Tibial nerve (tissue), 4 donors: Measurements from ENCODE around the gene OGDHL. TPM values are rescaled to one million over a fixed set of nuclear protein-coding genes. Genes with fewer than 3 reads are reported as not detected.

ENCODE experiments used
- DNase-seq, 2 donors: peaks; one replicate each; pipeline ENCODE4 v3.0.0-alpha.2; 2019; ENCODE audit warnings: low spot score in 2 of 2
- H3K27ac ChIP-seq, 4 donors: fragments of 200-600 bp; sonication (generic) in 3 of 4; one replicate each; pipeline ENCODE4 v1.5.1; 2017 to 2019; ENCODE audit warnings: mild to moderate bottlenecking in 1 of 4
- H3K27me3 ChIP-seq, 2 donors: fragments of 200-600 bp; sonication (generic) in 1 of 2; one replicate each; pipeline versions ENCODE4 v1.5.1 to v1.6.0; 2017 to 2019
- H3K36me3 ChIP-seq, 3 donors: fragments of 200-600 bp; sonication (generic); one replicate each; pipeline ENCODE4 v1.5.1; 2018 to 2019
- H3K4me1 ChIP-seq, 4 donors: fragments of 200-600 bp; sonication (generic) in 3 of 4; one replicate each; pipeline ENCODE4 v1.5.1; 2017 to 2019
- H3K4me3 ChIP-seq, 4 donors: fragments of 200-600 bp; sonication (generic) in 3 of 4; one replicate each; pipeline ENCODE4 v1.5.1; 2017 to 2019; ENCODE audit warnings: mild to moderate bottlenecking in 1 of 4, moderate library complexity in 1 of 4
- H3K9me3 ChIP-seq, 4 donors: fragments of 200-600 bp; sonication (generic) in 3 of 4; one replicate each; pipeline ENCODE4 v1.5.1; 2017 to 2019
- CTCF ChIP-seq, 5 experiments: fragments of 200-600 bp in 3 of 5; fragments of 450-650 bp in 2 of 5; sonication (generic) in 3 of 5; IDR thresholded peaks; one replicate each; pipeline ENCODE4 v1.5.1; 2016 to 2019; ENCODE audit warnings: antibody characterized with exemption in 5 of 5, mild to moderate bottlenecking in 3 of 5, moderate library complexity in 2 of 5
- EP300 ChIP-seq, 2 donors: sonication (generic); formaldehyde crosslinking; IDR thresholded peaks; one replicate each; pipeline ENCODE4 v1.6.1; 2017; ENCODE audit warnings: antibody characterized with exemption in 2 of 2, mild to moderate bottlenecking in 1 of 2
- POLR2A ChIP-seq, 2 donors: fragments of 450-650 bp; IDR thresholded peaks; one replicate each; pipeline ENCODE4 v1.6.1; 2017; ENCODE audit warnings: antibody characterized with exemption in 2 of 2, mild to moderate bottlenecking in 2 of 2, moderate library complexity in 2 of 2
- WGBS, 2 donors: methylation state at CpG; one replicate each; pipeline ENCODE4 v1.1.5; 2018; 5-methylcytosine and 5-hydroxymethylcytosine counted together
- total RNA-seq, 4 donors: library from RNA; depleted of rRNA; stranded (reverse); fragments of >200 nt; gene quantifications; one replicate each; pipeline ENCODE4 v1.1.0, GENCODE V29; 2016

The OGDHL gene
- total RNA-seq, 4 donors from 2014 or later: not detected

DNA sequence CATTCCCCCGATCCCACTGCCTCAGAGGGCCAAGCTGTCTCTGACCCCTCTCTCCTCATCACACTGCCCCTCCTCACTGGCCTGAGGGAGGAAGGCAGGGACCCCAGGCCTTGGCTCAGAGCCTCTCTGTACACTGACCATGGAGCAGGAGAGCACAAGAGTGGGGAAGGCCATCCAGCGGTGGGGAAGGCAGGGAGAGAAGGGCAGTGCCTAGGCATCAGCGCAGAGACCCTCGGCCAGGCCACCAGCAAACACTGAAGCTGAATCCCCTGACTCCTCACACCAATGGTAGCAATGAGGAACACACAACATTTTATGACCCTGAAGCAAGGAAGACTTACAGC, 14.8 kb downstream of the OGDHL start:
- Histone ChIP-seq H3K27ac (no peak overlapping the region), H3K27me3 (no peaks in the 10 kb centered on the region), H3K4me3 (no peak overlapping the region), H3K9me3 (no peaks in the 10 kb centered on the region), H3K4me1 (no peaks in the 10 kb centered on the region), H3K36me3 (no peaks in the 10 kb centered on the region)
- TF ChIP-seq POLR2A (IDR thresholded peaks at IDR 0.05) (no peak), CTCF (IDR thresholded peaks at IDR 0.05) (no peak)
- 81 to 86% methylated on average over 4 of the region's 4 CpGs for WGBS, 2 donors
- no peak for DNase-seq

DNA sequence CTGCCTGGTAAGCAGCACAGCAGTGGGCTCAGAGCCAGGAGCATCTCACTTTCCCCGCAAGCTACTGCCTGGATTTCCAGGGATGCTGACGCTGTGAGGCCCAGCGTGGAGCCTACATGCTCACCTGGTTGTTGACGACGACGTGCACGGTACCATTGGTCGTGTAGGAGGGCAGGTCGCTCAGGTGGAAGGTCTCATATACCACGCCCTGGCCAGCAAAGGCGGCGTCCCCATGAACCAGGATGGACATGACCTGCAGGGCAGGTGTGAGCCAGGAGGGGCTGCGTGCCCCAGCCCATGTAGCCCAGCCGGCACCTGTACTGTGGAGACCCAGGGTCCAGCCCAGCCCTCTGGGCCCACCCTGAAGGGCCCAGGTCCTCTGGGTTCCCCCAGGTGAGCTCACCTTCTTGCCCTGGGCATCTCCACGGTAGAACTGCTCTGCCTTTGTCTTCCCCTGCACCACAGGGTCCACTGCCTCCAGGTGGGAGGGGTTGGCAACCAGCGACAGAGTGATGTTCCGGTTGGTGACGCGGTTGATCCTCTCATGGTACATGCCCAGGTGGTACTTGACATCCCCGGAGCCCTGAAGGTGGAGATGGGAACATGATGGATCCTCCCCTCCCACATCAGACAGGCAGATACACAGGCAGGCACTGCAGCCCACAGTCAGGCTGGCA, 15.4 kb downstream of the OGDHL start:
- DNase-seq: no peak
- no peaks in the 10 kb centered on the region for H3K4me1 ChIP-seq
- H3K27me3 ChIP-seq: no peaks in the 10 kb centered on the region
- H3K4me3 ChIP-seq: no peak overlapping the region
- H3K9me3 ChIP-seq: no peaks in the 10 kb centered on the region
- 84 to 90% methylated on average over 15 to 17 of the region's 20 CpGs for WGBS, 2 donors
- no peak overlapping the region for H3K27ac ChIP-seq
- TF ChIP-seq CTCF (IDR thresholded peaks at IDR 0.05) (no peak), EP300 (IDR thresholded peaks at IDR 0.05) (no peak), POLR2A (IDR thresholded peaks at IDR 0.05) (no peak)
- no peaks in the 10 kb centered on the region for H3K36me3 ChIP-seq

- H3K27ac ChIP-seq: no peak overlapping the region
- TF ChIP-seq EP300 (IDR thresholded peaks at IDR 0.05): no peak
- TF ChIP-seq CTCF (IDR thresholded peaks at IDR 0.05): no peak
- no peak for TF ChIP-seq POLR2A (IDR thresholded peaks at IDR 0.05)
- WGBS, 2 donors: 85 to 91% methylated on average over 5 to 12 of the region's 12 CpGs
Observed at GRCh38 chr10:49745756-49746155, 16.4 kb downstream of the OGDHL start.

GRCh38 chr10:49744924-49745605, 17.1 kb downstream of the OGDHL start:
- 86 to 91% methylated on average over 11 to 12 of the region's 13 CpGs for WGBS, 2 donors
- DNase-seq: no peak
- no peak overlapping the region for H3K4me3 ChIP-seq
- TF ChIP-seq POLR2A (IDR thresholded peaks at IDR 0.05): no peak
- no peak for TF ChIP-seq EP300 (IDR thresholded peaks at IDR 0.05)
- no peak for TF ChIP-seq CTCF (IDR thresholded peaks at IDR 0.05)
- H3K36me3 ChIP-seq: no peaks in the 10 kb centered on the region
- no peaks in the 10 kb centered on the region for H3K4me1 ChIP-seq
- no peak overlapping the region for H3K27ac ChIP-seq
- no peaks in the 10 kb centered on the region for H3K9me3 ChIP-seq
- no peaks in the 10 kb centered on the region for H3K27me3 ChIP-seq

More at GRCh38 chr10:49745756-49746155, 16.4 kb downstream of the OGDHL start:
- Histone ChIP-seq H3K27me3 (no peaks in the 10 kb centered on the region), H3K9me3 (no peaks in the 10 kb centered on the region), H3K4me3 (no peak overlapping the region), H3K36me3 (no peaks in the 10 kb centered on the region), H3K4me1 (no peaks in the 10 kb centered on the region)
- DNase-seq: no peak

GRCh38 chr10:49744091-49744685, 17.9 kb downstream of the OGDHL start:
- H3K36me3 ChIP-seq: no peaks in the 10 kb centered on the region
- 73 to 82% methylated on average over 4 to 6 of the region's 6 CpGs for WGBS, 2 donors
- H3K27ac ChIP-seq: no peak overlapping the region
- no peaks in the 10 kb centered on the region for H3K9me3 ChIP-seq
- TF ChIP-seq CTCF (IDR thresholded peaks at IDR 0.05) (no peak), EP300 (IDR thresholded peaks at IDR 0.05) (no peak), POLR2A (IDR thresholded peaks at IDR 0.05) (no peak)
- no peak overlapping the region for H3K4me3 ChIP-seq
- no peak for DNase-seq
- H3K4me1 ChIP-seq: no peaks in the 10 kb centered on the region
- no peaks in the 10 kb centered on the region for H3K27me3 ChIP-seq
